SK-N-MC (cell line): ENCODE measurements around the gene C3orf18.

ENCODE experiments used
- EZH2 ChIP-seq: fragments of 200-600 bp; sonication (generic); IDR thresholded peaks from one replicate; pipeline ENCODE4 v1.6.1; 2017; ENCODE audit warnings: antibody characterized with exemption
- FOXP2 ChIP-seq: optimal IDR thresholded peaks from 2 replicates; pipeline ENCODE3; 2011; ENCODE audit warnings: mild to moderate bottlenecking, moderate library complexity; ENCODE audit not compliant: insufficient read depth; ENCODE audit errors: extremely low read length, control extremely low read depth
- POLR2AphosphoS5 ChIP-seq: IDR thresholded peaks from 2 replicates; pipeline ENCODE4 v1.6.1; 2012; ENCODE audit warnings: mild to moderate bottlenecking, low read depth, low read length, borderline replicate concordance

DNA sequence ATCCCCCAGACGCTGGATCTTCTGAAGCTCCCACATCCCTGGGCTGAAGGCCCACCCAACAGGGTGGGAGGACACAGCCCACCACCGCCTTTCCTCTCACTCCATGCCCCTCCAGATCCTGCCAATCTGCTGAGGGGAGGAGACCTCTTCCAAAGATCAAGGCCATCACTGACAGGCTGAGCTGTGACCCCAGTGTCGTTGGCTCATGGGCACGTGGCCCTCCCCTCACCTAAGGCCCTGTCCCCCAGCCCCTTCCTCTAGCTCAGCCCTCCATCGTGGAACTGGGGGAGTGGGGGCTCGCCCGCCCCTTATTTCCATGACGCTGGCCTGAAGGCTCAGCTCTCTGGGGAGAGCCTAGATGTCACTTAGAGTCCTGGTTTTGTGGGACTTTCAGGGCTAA, 10.4 kb downstream of the C3orf18 start:
- no peak for TF ChIP-seq EZH2
- TF ChIP-seq POLR2AphosphoS5, result no peak
- no peak for TF ChIP-seq FOXP2
